ENCODE data around the gene TRPM5. TPM values are rescaled to one million over a fixed set of nuclear protein-coding genes. Genes with fewer than 3 reads are reported as not detected.

TRPM5 gene
- total RNA-seq, 1 donor from 2014 or later: not detected

DNA sequence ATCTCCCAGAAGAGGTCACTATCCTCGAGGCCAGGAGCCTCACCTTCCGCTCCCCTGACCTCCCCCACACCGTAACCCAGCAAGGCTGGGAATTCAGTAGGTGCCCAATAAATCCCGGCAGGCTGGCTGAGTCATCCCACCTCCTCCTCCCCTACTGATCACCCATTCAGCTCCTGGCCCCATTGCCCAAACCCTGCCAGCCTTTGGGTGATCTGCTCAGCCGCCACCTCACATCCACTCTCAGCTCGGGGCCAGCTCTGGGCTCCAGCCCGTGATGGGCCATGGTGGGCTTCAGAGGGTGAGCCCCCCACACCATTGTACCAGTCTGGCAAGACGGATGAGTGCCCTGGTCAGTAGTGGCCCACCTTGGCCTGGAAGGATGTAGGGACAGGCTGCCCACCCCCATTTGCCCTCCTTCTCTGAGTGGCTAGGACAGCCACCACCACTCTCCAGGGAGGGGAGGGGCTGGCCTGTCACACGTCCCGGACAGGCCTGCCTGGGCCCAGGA, 8.2 kb downstream of the TRPM5 start:
- DNase-seq: no peak

GRCh38 chr11:2435288-2436012, 8.9 kb downstream of the TRPM5 start:
- DNase-seq: no peak

DNA sequence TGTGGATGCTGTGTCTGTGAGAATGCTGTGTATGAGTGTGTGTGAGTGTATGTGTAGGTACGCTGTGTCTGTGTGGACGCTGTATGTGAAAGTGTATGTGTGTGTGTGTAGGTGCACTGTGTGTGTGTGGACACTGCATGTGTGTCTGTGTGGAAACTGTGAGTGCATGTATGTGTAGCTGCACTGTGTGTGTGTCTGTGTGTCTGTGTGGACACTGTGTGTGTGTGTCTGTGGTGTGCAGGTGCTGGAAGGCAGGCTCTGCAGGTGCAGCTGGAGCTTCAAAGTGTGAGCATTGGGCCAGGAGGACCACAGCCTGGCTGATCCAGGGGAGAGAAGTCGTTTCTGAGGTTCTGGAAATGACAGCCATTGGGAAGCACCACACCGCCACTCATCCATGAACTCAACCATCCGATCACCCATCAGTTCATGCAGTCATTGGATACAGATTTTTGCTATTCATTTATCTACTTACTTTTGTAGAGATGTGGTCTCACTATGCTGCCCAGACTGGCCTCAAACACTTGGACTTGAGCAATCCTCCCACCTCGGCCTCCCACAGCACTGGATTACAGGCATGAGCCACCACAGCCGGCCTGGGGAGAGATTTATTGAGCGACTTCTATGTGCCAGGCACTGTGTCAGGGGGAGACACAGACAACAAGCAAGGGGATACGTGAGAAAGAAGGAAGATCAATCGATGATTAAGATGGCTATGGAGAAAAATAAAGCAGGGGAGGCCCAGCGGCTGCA, 9.6 kb downstream of the TRPM5 start:
- DNase-seq: no peak

- DNase-seq: no peak
Observed at GRCh38 chr11:2434008-2434407, 10.3 kb downstream of the TRPM5 start.

GRCh38 chr11:2433106-2433925, 11.0 kb downstream of the TRPM5 start:
- no peak for DNase-seq

DNA sequence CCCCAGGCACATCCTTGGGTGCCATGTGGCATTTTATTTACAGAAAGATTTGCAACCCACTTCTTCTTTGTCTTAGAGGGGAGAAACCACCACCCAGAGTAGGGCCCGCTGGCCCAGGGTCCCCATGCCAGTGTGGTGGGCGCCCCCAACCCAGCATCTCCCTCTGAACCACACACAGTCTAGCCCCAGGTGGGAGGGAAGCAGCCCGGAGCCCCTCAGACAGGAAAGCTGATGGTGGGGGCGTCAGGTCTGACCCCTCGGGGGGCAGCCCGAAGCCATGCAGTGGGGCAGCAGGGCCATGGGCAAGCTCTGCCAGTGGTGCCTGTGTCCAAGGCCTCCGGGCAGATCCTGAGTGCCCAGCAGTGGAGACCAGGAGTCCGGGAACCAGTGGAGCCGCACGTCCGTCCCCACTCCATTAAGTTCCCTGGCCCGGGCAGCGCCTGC, 11.7 kb downstream of the TRPM5 start:
- no peak for DNase-seq

DNA sequence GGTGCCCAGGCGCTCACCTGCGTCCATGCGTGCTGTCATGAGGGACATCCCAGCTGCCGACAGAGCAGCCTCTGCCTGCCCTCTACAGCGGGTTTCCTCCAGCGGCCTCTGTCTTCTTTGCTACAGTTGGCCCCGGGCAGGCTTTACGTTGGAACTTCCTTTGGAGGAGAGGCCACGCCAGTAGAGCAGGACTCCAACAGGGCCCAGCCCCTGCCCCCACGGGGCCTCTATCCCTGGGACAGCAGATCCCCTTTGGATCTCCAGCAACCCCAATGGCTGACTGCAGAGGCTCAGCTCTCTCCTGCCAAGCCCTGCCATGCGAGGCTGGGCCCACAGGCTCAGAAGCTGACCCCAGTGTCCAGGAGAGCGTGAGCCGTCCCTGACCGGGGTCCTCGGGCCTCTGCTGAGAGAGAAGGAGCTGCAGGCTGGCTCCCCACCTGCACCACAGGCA, 12.1 kb downstream of the TRPM5 start:
- DNase-seq: no peak

GRCh38 chr11:2431395-2431794, 12.9 kb downstream of the TRPM5 start:
- no peak for DNase-seq

GRCh38 chr11:2428322-2428795, 16.0 kb downstream of the TRPM5 start:
- DNase-seq: no peak

- no peak for DNase-seq
Observed at GRCh38 chr11:2427721-2428321, 16.5 kb downstream of the TRPM5 start.

DNA sequence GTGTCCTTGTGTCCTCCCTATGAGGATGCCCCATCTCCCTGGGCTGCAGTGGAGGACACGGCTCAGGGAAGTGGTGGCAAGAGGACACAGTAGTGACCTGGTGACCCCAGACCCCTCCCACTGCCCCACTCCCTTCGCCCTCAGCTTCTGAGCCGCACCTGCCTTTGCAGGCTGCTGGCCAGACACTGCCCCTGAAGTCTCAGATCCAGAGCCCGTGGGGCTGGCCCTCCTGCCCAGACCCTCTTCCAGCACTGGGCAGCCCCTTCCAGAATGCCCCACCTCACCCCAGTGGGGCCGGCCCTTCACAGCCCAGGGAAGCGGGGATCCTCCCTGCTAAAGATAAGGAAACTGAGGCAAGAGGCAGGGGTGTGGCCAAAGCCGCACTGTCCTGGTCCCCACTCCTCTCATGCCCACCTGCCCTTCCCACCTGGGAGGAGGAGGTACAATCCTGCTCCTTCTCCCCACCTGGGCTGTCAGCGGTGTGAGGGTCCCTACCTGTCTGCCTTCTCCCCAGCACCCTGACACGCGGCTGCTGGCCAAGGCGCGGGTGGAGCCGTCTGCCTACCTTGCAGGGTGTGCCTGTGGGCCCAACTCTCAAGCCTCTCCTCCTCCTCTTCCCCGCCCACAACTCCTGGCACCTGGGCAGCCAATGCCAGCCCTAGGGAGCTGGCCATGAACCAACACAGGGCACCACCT, 17.3 kb downstream of the TRPM5 start:
- DNase-seq: no peak

- no peak for DNase-seq
Observed at GRCh38 chr11:2426221-2426620, 18.1 kb downstream of the TRPM5 start.

- DNase-seq: no peak
Observed at GRCh38 chr11:2425506-2425905, 18.8 kb downstream of the TRPM5 start.

DNA sequence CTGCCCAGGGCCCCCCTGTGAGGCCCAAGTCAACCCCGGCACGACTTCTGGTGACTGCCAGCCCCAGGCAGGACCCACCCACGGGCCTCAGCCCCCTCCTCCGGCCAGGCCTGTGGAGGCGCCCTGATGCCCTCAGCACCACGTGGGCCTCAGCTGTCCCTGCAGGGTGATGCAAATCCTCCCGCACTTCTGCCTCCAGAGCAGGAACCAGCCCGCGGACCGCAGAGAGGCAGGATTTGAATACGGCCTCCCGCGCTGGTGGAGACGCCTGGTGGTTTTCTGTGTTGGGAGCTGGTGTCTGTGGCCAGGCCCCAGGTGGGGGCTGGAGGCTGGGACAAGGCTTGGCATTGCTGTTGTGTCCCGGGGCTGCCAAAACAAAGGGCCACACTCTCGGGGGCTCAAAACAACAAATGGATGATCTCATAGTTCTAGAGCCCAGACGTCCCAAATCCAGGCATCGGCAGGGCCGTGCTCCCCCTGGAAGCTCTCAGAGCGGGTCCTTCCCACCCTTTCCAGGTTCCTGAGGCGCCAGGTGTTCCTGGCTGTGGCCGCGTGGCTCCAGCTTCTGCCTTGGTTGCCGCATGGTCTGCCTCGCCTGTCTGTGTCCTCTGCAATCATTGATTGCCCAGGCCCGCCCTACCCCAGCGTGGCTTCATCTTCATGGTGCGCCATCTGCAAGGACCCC, 19.4 kb downstream of the TRPM5 start:
- DNase-seq: no peak

- DNase-seq: no peak
Observed at GRCh38 chr11:2423157-2424025, 20.9 kb downstream of the TRPM5 start.

DNA sequence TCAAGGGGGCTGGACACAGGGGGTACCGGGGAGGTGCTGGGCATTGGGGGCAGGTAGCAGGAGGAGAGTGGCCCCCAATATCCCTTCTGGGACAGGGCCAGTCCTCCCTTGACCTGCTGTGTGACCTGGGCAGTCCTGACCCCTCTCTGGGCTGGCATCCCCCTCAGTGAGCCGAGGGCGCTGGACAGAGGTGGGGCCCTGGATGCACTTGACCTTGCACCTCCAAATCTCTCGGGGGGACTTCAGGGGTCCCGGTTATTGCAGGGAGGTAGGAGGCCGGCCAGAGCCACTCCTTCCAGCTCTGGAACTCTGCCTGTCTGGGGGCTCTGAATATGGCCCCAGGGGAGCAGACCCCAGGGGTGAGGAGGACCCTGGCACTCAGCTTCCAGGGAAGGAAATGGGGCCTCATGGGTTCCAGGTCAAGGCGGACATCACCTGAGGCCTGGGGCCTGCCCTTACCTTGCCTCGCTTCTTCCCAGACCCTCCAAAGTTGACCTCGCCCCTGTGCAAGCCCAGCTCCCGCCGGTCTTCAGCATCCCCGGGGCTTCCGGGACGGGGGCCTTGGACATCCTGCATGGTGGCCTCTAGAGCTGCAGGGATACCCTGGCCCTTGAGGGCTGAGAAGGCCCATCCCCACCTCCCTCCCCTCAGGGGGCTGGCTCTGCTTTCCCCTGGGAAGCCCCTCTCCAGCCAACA, 21.7 kb downstream of the TRPM5 start:
- DNase-seq: no peak

GRCh38 chr11:2421996-2422395, 22.3 kb downstream of the TRPM5 start:
- DNase-seq: no peak

GRCh38 chr11:2421226-2421994, 22.9 kb downstream of the TRPM5 start:
- DNase-seq: no peak

All from occipital lobe (tissue), 2 donors.